K562 (cell line): ENCODE results near the gene EYA3. TPM values are rescaled to one million over a fixed set of nuclear protein-coding genes. Genes with fewer than 3 reads are reported as not detected.
A peak's percentile ranks its signal among the peaks of the same experiment; 100 is the strongest.
"Not testable (repeated sequence)": the region's sequence is repeated elsewhere in the genome, so short reads cannot be mapped to it uniquely, and the experiment has no call there.

Experiments
- ATAC-seq: fragments of 200-7000 bp; cut with Tn5 transposase; 3 replicates; pipeline ENCODE4 v1.9.1; 2020; ENCODE audit warnings: moderate library complexity
- BruUV-seq: library from RNA; stranded (reverse); fragments of 400-500 nt; replicated peaks from 2 replicates; lab custom pipeline; 2021; lab: Mats Ljungman, UMichigan
- CTCF ChIA-PET: fragments of 300-600 bp; formaldehyde crosslinking; extraction: SDS; loops from one replicate; lab custom pipeline; 2021; ENCODE audit warnings: low intra/inter-chr PET ratio; lab: Yijun Ruan, JAX
- POLR2A ChIA-PET: fragments of 300-600, 350-650 bp; sonication (Branson Sonifier 250); formaldehyde crosslinking; extraction: SDS; loops from one replicate; lab custom pipeline; 2021; ENCODE audit warnings: antibody characterized with exemption, inconsistent platforms; lab: Yijun Ruan, JAX
- DNase-seq, 4 experiments: peaks; one replicate each; pipeline versions ENCODE4 v3.0.0 to v3.0.0-alpha.2; 2011 to 2018; ENCODE audit warnings: low spot score in 3 of 4, mixed read lengths in 3 of 4; ENCODE audit errors: extremely low read depth in 1 of 4
- FAIRE-seq: peaks from 2 replicates; lab custom pipeline; 2011; peaks lifted over from hg19 to GRCh38; lab: Jason Lieb, UNC
- H2AFZ ChIP-seq: 2 replicates; pipeline ENCODE4 v1.6.0; 2011; ENCODE audit warnings: low read depth, low read length, control low read depth, inconsistent platforms
- H3K27ac ChIP-seq: fragments of 200-600 bp; 3 replicates; pipeline ENCODE4 v1.8.0; 2011; ENCODE audit warnings: low read depth, mild to moderate bottlenecking, control low read depth, inconsistent platforms, low read length, moderate library complexity, mixed read lengths; ENCODE audit errors: extremely low read depth
- H3K27me3 ChIP-seq, 2 experiments: fragments of 300-600 bp in 1 of 2; 2 replicates in 1 of 2; 3 replicates in 1 of 2; pipeline versions ENCODE4 v1.6.0 to v1.8.0; 2011; ENCODE audit warnings: inconsistent platforms in 2 of 2, low read length in 2 of 2, mild to moderate bottlenecking in 1 of 2, mixed read lengths in 1 of 2, moderate library complexity in 1 of 2; ENCODE audit not compliant: control insufficient read depth in 2 of 2, insufficient read depth in 2 of 2
- H3K36me3 ChIP-seq: fragments of 300-600 bp; 3 replicates; pipeline ENCODE4 v1.8.0; 2011; ENCODE audit warnings: mild to moderate bottlenecking, low read length, inconsistent platforms; ENCODE audit not compliant: control insufficient read depth, insufficient read depth
- H3K4me1 ChIP-seq, 2 experiments: fragments of 200-600 bp in 1 of 2; replicated peaks in 1 of 2; 2 replicates in 1 of 2; 3 replicates in 1 of 2; pipeline versions ENCODE4 v1.5.1 to v1.8.0; 2011; ENCODE audit warnings: inconsistent platforms in 2 of 2, low read length in 2 of 2, mild to moderate bottlenecking in 1 of 2, mixed read lengths in 1 of 2, moderate library complexity in 1 of 2; ENCODE audit not compliant: control insufficient read depth in 2 of 2, insufficient read depth in 2 of 2
- H3K4me2 ChIP-seq: 2 replicates; pipeline ENCODE4 v1.6.1; 2011; ENCODE audit warnings: low read length, control low read depth, inconsistent platforms, mixed read lengths; ENCODE audit not compliant: insufficient read depth
- H3K4me3 ChIP-seq: fragments of 200-600 bp; sonication (generic), shearing (Covaris generic); 2 replicates; pipeline ENCODE4 v1.5.1; 2016; ENCODE audit warnings: control low read depth, inconsistent platforms
- H3K79me2 ChIP-seq: fragments of 200-600 bp; 3 replicates; pipeline ENCODE4 v1.8.0; 2011; ENCODE audit warnings: low read length, inconsistent platforms; ENCODE audit not compliant: control insufficient read depth, insufficient read depth
- H3K9ac ChIP-seq, 2 experiments: 2 replicates each; pipeline versions ENCODE4 v1.6.0 to v1.6.1; 2011; ENCODE audit warnings: low read depth in 2 of 2, low read length in 2 of 2, control low read depth in 1 of 2, inconsistent platforms in 1 of 2, mild to moderate bottlenecking in 1 of 2, mixed read lengths in 1 of 2; ENCODE audit not compliant: insufficient read depth in 1 of 2
- H3K9me1 ChIP-seq: one replicate; pipeline ENCODE4 v1.6.0; 2011; ENCODE audit warnings: inconsistent platforms, mild to moderate bottlenecking, low read length, moderate library complexity; ENCODE audit not compliant: control insufficient read depth, insufficient read depth
- H3K9me3 ChIP-seq: replicated peaks from 2 replicates; pipeline ENCODE4 v1.5.1; 2011; ENCODE audit warnings: low read depth, low read length, inconsistent platforms; ENCODE audit not compliant: control insufficient read depth, insufficient read depth
- H4K20me1 ChIP-seq: replicated peaks from 2 replicates; pipeline ENCODE4 v1.6.1; 2011; ENCODE audit warnings: low read length, inconsistent platforms, mixed read lengths; ENCODE audit not compliant: control insufficient read depth, insufficient read depth
- PRDM10 ChIP-seq: fragments of 450-650 bp; IDR thresholded peaks from 2 replicates; pipeline ENCODE4 v1.6.1; 2018; ENCODE audit not compliant: partially characterized antibody
- ZNF121 ChIP-seq: sonication (generic); formaldehyde crosslinking; conservative IDR thresholded peaks from 2 replicates; pipeline ENCODE4 v1.8.0; 2022; ENCODE audit warnings: missing genetic modification reagents
- WGBS: fragments of 100-300 bp; shearing (Covaris generic); methylation state at CpG from one replicate; pipeline ENCODE4 v1.1.6; 2016; ENCODE audit warnings: low coverage, mixed read lengths; ENCODE audit not compliant: insufficient coverage; ENCODE audit errors: missing lambda C conversion rate; 5-methylcytosine and 5-hydroxymethylcytosine counted together
- in situ Hi-C: fragments of 300-500 bp; cut with MboI; formaldehyde crosslinking; loops from 4 replicates; pipeline ENCODE4 v1.15.0; 2018; ENCODE audit warnings: inconsistent platforms, mixed read lengths
- intact Hi-C: fragments of 100-400 bp; cut with micrococcal nuclease; formaldehyde crosslinking; loops from 2 replicates; pipeline ENCODE4 v1.14.2; 2022
- polyA plus RNA-seq, 8 experiments: library from polyadenylated mRNA; depleted of rRNA in 4 of 8; stranded (reverse) in 5 of 8; unstranded in 3 of 8; fragments of >200 nt; fragmentation: Nextera tagmentation in 2 of 8; fragmentation: Illumina TruSeq in 1 of 8; extraction: Ambion mirVana in 2 of 8; extraction: Trizol in 1 of 8; gene quantifications; 2 replicates each; pipeline versions ENCODE4 v1.2.1 to v1.2.3, GENCODE V29; 2011 to 2014; ENCODE audit warnings: inconsistent platforms in 1 of 8, missing spikeins in 1 of 8
- total RNA-seq, 7 experiments: library from RNA; depleted of rRNA in 6 of 7; stranded (reverse); fragments of >200 nt in 6 of 7; fragmentation: Illumina TruSeq in 2 of 7; extraction: Trizol in 2 of 7; gene quantifications; 2 replicates each; pipeline versions ENCODE4 v1.2.1 to v1.2.3, GENCODE V29; 2011 to 2021; ENCODE audit warnings: low replicate concordance in 1 of 7

EYA3 gene
- total and polyA plus RNA-seq, 9 of the 15 experiments (the other 6 are each of a cell fraction or from before 2014, with no cell fraction given) = 21.7 to 64.0 (median 43.6) TPM

- in situ Hi-C loops, ATAC-seq, H3K9me1 ChIP-seq, CTCF ChIA-PET, H3K4me2 ChIP-seq, H3K9me3 ChIP-seq, H2AFZ ChIP-seq, intact Hi-C loops, H3K4me1 ChIP-seq, H3K27ac ChIP-seq, DNase-seq, H4K20me1 ChIP-seq, H3K4me3 ChIP-seq, H3K9ac ChIP-seq, H3K79me2 ChIP-seq, BruUV-seq, H3K27me3 ChIP-seq, FAIRE-seq: not testable (repeated sequence)
- peaks cover 90% of the 10 kb centered on the region for H3K36me3 ChIP-seq
- POLR2A ChIA-PET = interaction anchor here (0.6 to 1.7 kb wide), 3 partner anchors 15 to 310 kb away, joined by 3 to 7 read pairs (median 3); partner anchors contain the start of gene EYA3
- WGBS = 97% methylated on average over 6 of the region's 6 CpGs
- peak; percentile 94 for TF ChIP-seq ZNF121
- TF ChIP-seq PRDM10 = peak; percentile 80
Measured at GRCh38 chr1:27994526-27994925, 93.9 kb downstream of the EYA3 start.
